HEK293T (cell line): Measurements from ENCODE around the gene GBGT1.

Source experiments
- CTCF ChIA-PET: fragments of 350-600 bp; formaldehyde crosslinking; extraction: SDS; loops from one replicate; lab custom pipeline; 2021; ENCODE audit warnings: antibody characterized with exemption, inconsistent platforms; lab: Yijun Ruan, JAX
- POLR2A ChIA-PET: fragments of 350-600 bp; formaldehyde crosslinking; extraction: SDS; loops from one replicate; lab custom pipeline; 2020; ENCODE audit warnings: antibody characterized with exemption, inconsistent platforms; lab: Yijun Ruan, JAX
- DNase-seq: peaks from one replicate; pipeline ENCODE4 v3.0.0; 2012; ENCODE audit warnings: mixed read lengths; ENCODE audit errors: extremely low spot score
- ARNT ChIP-seq: fragments of 450-650 bp; IDR thresholded peaks from 2 replicates; pipeline ENCODE4 v1.6.1; 2017; ENCODE audit warnings: mild to moderate bottlenecking
- BHLHE40 ChIP-seq: fragments of 450-650 bp; IDR thresholded peaks from 2 replicates; pipeline ENCODE4 v1.6.1; 2016; ENCODE audit warnings: mild to moderate bottlenecking, moderate library complexity, borderline replicate concordance
- CTBP1 ChIP-seq: fragments of 450-650 bp; IDR thresholded peaks from 2 replicates; pipeline ENCODE4 v1.6.1; 2016; ENCODE audit warnings: borderline replicate concordance
- ELF4 ChIP-seq: fragments of 450-650 bp; IDR thresholded peaks from 2 replicates; pipeline ENCODE4 v1.6.1; 2017; ENCODE audit warnings: antibody characterized with exemption
- FOXA1 ChIP-seq: fragments of 450-650 bp; IDR thresholded peaks from 2 replicates; pipeline ENCODE4 v1.6.1; 2016; ENCODE audit warnings: mild to moderate bottlenecking
- FOXK2 ChIP-seq: fragments of 450-650 bp; IDR thresholded peaks from 2 replicates; pipeline ENCODE4 v1.6.1; 2016; ENCODE audit warnings: mild to moderate bottlenecking
- FOXM1 ChIP-seq: fragments of 450-650 bp; IDR thresholded peaks from 2 replicates; pipeline ENCODE4 v1.6.1; 2017; ENCODE audit warnings: mild to moderate bottlenecking, borderline replicate concordance
- HDGF ChIP-seq: fragments of 450-650 bp; IDR thresholded peaks from 2 replicates; pipeline ENCODE4 v1.6.1; 2017; ENCODE audit warnings: antibody characterized with exemption, borderline replicate concordance
- L3MBTL2 ChIP-seq: fragments of 450-650 bp; conservative IDR thresholded peaks from 2 replicates; pipeline ENCODE4 v1.6.1; 2016; ENCODE audit warnings: mild to moderate bottlenecking
- LEF1 ChIP-seq: fragments of 450-650 bp; IDR thresholded peaks from 2 replicates; pipeline ENCODE4 v1.6.1; 2017; ENCODE audit warnings: mild to moderate bottlenecking, borderline replicate concordance
- NFRKB ChIP-seq: fragments of 450-650 bp; IDR thresholded peaks from 2 replicates; pipeline ENCODE4 v1.6.1; 2016; ENCODE audit warnings: mild to moderate bottlenecking, moderate library complexity
- SP1 ChIP-seq: fragments of 450-650 bp; IDR thresholded peaks from 2 replicates; pipeline ENCODE4 v1.6.1; 2017
- SUZ12 ChIP-seq: fragments of 450-650 bp; IDR thresholded peaks from 2 replicates; pipeline ENCODE4 v1.6.1; 2016; ENCODE audit warnings: mild to moderate bottlenecking
- TARDBP ChIP-seq: fragments of 450-650 bp; IDR thresholded peaks from 2 replicates; pipeline ENCODE4 v1.6.1; 2016
- ZNF384 ChIP-seq: fragments of 450-650 bp; IDR thresholded peaks from 2 replicates; pipeline ENCODE4 v1.6.1; 2016
- TF ChIP-seq, protein P1 (sequence below): fragments of 450-650 bp; IDR thresholded peaks from 2 replicates; pipeline ENCODE4 v1.6.1; 2016

GBGT1 gene

DNA sequence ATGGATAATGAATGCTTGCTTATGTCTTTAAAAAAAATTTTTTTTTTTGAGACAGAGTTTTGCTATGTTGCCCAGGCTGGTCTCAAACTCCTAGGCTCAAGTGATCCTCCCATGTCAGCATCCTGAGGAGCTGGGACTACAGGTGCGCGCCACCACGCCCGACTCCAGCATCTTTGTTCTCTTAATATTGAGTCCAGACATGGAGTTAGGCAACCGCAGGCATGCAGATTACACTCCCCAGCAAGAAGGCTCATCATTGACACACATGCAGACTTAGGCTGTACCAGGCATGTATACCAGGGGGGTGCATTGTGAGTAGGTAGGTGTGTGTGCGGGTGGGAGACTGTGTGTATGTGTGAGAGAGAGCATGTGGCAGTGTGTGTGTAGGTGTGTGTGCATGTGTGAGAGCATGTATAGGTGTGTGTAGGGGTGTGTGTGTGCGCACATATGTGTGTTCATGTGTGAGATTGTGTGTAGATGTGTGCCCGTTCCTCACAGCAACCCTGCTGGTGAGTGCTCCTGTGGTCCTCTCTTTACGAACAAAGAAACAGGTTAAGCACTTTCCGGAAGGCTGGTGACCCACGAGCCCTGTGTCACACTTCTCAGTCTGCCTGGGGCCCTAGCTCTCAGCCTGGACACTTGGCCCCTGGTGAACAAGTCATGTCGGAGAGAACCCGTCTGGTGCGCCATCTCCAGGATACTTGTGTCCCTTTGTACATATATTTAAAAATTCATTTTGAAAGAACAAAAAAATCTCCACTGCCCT is 39.2 kb upstream of the GBGT1 start:
- DNase-seq = no peak
- no peak for TF ChIP-seq FOXK2
- TF ChIP-seq FOXA1 = no peak
- TF ChIP-seq SUZ12 = no peak
- TF ChIP-seq ARNT = no peak
- no peak for TF ChIP-seq SP1
- no peak for TF ChIP-seq BHLHE40
- no peak for TF ChIP-seq NFRKB
- TF ChIP-seq, protein P1, sequence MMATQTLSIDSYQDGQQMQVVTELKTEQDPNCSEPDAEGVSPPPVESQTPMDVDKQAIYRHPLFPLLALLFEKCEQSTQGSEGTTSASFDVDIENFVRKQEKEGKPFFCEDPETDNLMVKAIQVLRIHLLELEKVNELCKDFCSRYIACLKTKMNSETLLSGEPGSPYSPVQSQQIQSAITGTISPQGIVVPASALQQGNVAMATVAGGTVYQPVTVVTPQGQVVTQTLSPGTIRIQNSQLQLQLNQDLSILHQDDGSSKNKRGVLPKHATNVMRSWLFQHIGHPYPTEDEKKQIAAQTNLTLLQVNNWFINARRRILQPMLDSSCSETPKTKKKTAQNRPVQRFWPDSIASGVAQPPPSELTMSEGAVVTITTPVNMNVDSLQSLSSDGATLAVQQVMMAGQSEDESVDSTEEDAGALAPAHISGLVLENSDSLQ = no peak
- no peak for TF ChIP-seq TARDBP
- no peak for TF ChIP-seq ZNF384
- ChIA-PET POLR2A (no interaction called here), CTCF (interaction anchor here (0.9 to 1.4 kb wide), 2 partner anchors 15 to 17 kb away, joined by 3 read pairs; no protein-coding TSS in a partner anchor)

DNA sequence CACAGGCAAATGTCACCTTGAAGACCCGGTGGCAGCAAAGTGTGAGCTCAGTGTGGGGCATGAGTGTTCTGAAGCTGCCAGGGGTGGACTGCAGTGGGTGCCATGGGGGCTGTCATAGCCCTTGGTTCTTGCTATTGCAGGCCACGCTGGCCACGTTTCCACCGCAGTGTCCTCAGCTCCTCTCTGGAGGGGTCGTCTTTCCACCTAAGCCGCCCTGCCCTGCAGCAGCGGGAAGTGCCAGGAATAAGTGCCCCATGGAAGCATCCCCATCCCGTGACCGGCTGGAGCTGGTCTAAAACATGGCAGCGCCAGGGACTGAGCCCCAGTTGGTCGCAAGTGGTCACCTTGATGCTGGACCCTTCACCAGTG is 38.4 kb upstream of the GBGT1 start:
- POLR2A ChIA-PET = interaction anchor here (1.1 to 1.6 kb wide), 2 partner anchors 14 to 146 kb away, joined by 3 read pairs; partner anchors contain the start of genes MED22 and RPL7A
- DNase-seq = no peak

DNA sequence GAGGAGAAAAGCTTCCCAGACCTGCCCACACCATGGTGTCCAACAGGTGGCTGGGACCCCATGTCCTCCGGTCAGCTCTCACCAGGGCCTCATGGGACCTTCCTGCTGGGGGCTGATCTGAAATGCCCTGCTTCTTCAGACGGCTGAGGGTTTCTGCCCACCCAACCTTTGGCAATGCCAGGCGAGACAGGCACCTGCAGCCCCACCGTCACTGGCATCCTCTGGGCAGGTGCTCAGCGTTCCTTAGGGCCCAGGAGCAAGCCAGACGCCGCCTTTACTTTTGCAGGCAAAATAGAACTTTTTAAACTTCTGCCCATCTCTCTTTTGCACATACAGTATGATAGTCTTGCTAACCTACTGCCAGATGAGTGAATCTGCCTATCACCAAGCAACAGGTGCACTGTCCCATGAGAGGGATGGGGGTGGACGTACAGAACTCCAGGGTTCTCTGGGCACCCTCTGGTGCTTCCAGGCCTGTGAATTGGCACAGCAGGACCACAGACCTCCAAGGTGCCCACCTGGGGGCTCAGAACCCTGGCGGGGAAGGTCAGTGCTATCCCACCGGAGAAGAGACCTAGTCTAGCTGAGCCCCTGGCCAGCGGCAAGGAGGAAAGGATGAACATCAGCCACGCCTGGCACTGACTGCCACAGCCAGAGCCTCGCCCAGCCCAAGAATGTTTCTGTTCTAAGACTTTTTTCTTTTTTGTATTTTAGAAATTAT is 37.9 kb upstream of the GBGT1 start:
- TF ChIP-seq ARNT = no peak
- no peak for TF ChIP-seq NFRKB
- no peak for TF ChIP-seq FOXK2
- no peak for TF ChIP-seq LEF1
- no peak for TF ChIP-seq CTBP1
- TF ChIP-seq, protein P1 = no peak
- TF ChIP-seq ZNF384 = no peak
- no peak for TF ChIP-seq FOXA1
- DNase-seq = no peak
- ChIA-PET POLR2A (interaction anchor here (1.1 to 1.6 kb wide), 2 partner anchors 15 to 146 kb away, joined by 3 read pairs; partner anchors contain the start of genes MED22 and RPL7A), CTCF (interaction anchor here (0.9 to 1.4 kb wide), 3 partner anchors 14 to 128 kb away, joined by 3 read pairs; no protein-coding TSS in a partner anchor)

More for the DNA sequence above, 38.4 kb upstream of the GBGT1 start:
- TF ChIP-seq CTBP1 (no peak), FOXA1 (no peak), LEF1 (no peak), BHLHE40 (no peak), SUZ12 (no peak), HDGF (no peak), NFRKB (no peak), ELF4 (no peak), ZNF384 (no peak), ARNT (no peak), FOXK2 (no peak), L3MBTL2 (no peak), TARDBP (no peak), FOXM1 (no peak), SP1 (no peak)
- TF ChIP-seq, protein P1 = no peak
- CTCF ChIA-PET = interaction anchor here (0.9 to 1.4 kb wide), 3 partner anchors 14 to 128 kb away, joined by 3 read pairs; no protein-coding TSS in a partner anchor

DNA sequence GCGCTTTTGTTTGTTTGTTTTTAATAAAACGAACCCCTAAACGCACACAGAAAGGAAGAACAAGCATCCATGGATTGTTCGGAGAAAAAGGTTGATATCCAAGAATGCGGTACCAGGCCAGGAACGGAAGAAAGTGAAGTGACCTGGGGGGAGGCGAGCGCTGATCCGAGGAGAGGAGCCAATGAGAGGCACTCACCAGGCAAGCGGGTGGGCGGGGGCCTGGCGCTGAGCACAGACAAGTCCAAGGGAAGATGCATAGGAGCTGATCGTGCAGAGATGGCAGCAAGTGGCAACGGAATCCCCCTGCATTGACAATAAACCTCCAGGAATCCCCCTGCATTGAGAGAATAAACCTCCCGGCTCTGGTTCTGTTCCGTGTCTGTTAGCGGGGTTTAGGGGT is 36.9 kb upstream of the GBGT1 start:
- ChIA-PET CTCF (no interaction called here), POLR2A (interaction anchor here (1.6 kb wide), 1 partner anchor 16 kb away, joined by 3 read pairs; no protein-coding TSS in a partner anchor)
- TF ChIP-seq FOXA1 = no peak
- no peak for TF ChIP-seq HDGF
- TF ChIP-seq FOXK2 = no peak
- TF ChIP-seq ARNT = no peak
- TF ChIP-seq TARDBP = no peak
- no peak for DNase-seq

DNA sequence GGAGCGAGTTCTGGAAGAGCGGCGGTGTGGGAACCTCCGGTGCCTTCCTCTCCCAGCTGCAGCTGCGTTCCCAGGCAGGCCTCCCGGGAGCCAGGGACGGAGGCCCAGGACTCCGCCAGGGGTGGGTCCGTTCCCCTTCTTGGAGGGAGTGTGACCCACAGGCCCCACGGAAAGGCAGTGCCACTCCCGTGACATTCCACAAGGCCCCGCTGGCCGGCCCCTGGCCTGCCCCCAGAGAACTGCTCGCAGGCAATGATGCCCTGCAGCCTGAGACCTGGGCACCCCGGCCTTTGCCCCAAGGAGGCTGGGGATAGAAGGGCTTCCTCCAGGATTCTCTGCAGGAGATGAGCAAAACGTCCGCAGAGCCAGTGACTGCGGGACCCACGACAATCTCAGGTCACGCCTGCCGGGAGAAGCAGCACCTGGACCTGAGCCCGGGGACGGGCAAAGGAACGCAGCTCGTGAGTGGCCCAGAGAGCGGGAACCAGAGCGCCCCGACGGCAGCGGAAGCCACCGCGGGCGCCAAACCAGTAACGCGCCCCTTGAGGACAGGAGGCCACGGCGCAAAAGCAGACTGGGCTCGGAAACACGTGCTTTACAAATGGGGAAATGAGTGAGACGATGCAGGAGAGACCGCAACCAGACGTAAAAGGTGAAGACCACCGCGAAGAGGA is 36.1 kb upstream of the GBGT1 start:
- TF ChIP-seq HDGF (no peak), SUZ12 (no peak), FOXK2 (no peak), NFRKB (no peak), BHLHE40 (no peak)
- TF ChIP-seq, protein P1 = no peak
- ChIA-PET POLR2A (no interaction called here), CTCF (interaction anchor here (0.8 kb wide), 1 partner anchor 13 kb away, joined by 3 read pairs; no protein-coding TSS in a partner anchor)
- no peak for DNase-seq
